NCI-H82 treated with DMSO at 0.1 percent for 48 hours (cell line): ENCODE data around the gene TNNC2.

ENCODE experiments used
- DNase-seq: peaks from one replicate; lab custom pipeline; 2025; ENCODE audit not compliant: unreplicated experiment; lab: John Stamatoyannopoulos, UW

Gene TNNC2

GRCh38 chr20:45848969-45849582 is 22.0 kb upstream of the TNNC2 start:
- no peak for DNase-seq

DNA sequence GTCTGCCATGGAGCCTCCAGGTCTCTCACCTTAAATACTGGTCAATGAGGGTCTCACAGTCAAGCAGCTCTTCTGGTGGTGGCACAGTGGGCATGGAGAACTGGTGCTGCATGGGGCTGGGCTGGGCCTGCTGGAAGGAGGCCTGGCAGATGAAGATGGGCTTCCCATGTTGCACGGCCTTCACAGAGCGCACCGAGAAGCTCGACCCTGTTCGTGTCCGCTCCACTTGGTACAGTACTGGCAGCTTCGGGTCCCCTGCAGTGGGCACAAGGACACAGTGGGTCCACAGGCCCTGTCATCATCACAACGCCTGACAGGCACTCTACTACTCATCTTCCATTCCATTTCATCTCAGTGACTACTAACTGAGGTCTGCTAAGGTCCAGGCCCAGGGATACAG is 21.3 kb upstream of the TNNC2 start:
- DNase-seq: no peak

DNA sequence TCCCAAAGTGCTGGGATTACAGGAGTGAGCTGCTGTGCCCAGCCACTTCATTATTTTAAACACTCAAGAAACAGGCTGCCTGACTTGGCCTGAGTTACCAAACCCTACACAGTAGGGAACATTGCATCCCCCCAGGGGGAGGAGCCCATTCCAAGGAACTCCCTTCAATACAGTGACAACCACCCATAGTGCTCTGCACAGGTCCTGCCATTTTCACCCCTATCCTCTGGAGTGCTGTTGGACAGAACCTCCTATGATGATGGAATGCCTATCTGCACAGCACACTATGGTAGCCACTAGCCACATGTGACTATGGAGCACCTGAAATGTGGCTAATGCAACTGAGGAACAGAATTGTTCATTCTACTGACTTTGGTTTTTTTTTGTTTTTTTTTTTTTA is 18.3 kb upstream of the TNNC2 start:
- no peak for DNase-seq

GRCh38 chr20:45843506-45843905 is 16.4 kb upstream of the TNNC2 start:
- no peak for DNase-seq

GRCh38 chr20:45842169-45842812 is 15.2 kb upstream of the TNNC2 start:
- DNase-seq: no peak

- DNase-seq: no peak
Measured at GRCh38 chr20:45841407-45842129, 14.5 kb upstream of the TNNC2 start.

DNA sequence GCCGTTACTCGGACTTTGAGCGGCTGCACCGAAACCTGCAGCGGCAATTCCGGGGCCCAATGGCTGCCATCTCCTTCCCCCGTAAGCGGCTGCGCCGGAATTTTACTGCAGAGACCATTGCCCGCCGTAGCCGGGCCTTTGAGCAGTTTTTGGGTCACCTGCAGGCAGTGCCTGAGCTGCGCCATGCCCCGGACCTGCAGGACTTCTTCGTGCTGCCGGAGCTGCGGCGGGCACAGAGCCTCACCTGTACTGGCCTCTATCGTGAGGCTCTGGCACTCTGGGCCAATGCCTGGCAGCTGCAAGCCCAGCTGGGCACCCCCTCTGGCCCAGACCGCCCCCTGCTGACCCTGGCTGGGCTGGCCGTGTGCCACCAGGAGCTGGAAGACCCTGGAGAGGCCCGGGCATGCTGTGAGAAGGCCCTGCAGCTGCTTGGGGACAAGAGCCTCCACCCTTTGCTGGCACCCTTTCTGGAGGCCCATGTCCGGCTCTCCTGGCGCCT is 13.6 kb upstream of the TNNC2 start:
- DNase-seq: no peak

DNA sequence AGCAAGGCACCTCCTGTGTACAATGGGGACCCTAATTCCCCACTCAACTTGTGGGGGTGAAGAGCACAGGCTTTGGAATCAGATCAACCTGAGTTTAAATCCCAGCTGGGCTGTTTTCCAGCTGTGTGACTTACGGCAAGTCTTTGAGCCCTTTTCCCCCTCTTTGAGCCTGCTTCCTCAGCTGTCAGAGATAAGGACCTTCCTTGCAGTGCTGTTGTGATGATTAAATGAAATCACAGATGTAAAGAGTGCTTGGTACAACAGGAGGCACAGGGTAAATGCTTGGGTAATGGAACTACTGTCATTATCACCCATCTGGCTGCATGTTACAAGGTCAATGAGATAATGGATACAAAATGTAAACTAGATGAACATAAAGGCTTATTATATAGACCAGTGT is 9.7 kb upstream of the TNNC2 start:
- DNase-seq: peak; percentile 27

- no peak for DNase-seq
Measured at GRCh38 chr20:45835825-45836224, 8.7 kb upstream of the TNNC2 start.

DNA sequence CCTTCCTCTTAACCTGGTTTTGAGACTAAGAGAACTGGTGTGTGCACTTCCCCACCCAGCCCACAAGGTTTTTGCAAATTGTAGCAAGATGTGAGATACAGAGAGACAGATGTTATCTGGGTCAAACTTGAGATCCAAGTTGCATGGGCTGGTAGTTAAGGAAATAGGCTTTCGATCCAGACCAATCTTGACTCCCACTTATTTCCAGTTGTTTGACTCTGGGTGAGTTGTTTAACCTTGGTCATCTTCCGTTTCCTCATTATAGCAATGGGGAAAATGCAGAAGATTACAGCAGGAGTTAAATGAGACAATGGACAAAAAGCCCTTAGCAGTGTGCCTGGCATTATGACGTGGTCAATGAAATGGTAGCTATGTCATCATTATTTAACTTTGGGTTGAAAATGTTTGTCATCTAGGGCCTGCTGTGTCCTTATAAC is 8.2 kb upstream of the TNNC2 start:
- no peak for DNase-seq

GRCh38 chr20:45834797-45835161 is 7.7 kb upstream of the TNNC2 start:
- DNase-seq: no peak

GRCh38 chr20:45833883-45834796 is 7.0 kb upstream of the TNNC2 start:
- no peak for DNase-seq

- DNase-seq: no peak
Measured at GRCh38 chr20:45833030-45833882, 6.1 kb upstream of the TNNC2 start, which contains the start of gene SNX21. SNX21 (plus strand) TSS chr20:45833799; CDS start chr20:45833920, 121 bp downstream.

GRCh38 chr20:45832619-45833018 is 5.5 kb upstream of the TNNC2 start:
- DNase-seq: no peak

DNA sequence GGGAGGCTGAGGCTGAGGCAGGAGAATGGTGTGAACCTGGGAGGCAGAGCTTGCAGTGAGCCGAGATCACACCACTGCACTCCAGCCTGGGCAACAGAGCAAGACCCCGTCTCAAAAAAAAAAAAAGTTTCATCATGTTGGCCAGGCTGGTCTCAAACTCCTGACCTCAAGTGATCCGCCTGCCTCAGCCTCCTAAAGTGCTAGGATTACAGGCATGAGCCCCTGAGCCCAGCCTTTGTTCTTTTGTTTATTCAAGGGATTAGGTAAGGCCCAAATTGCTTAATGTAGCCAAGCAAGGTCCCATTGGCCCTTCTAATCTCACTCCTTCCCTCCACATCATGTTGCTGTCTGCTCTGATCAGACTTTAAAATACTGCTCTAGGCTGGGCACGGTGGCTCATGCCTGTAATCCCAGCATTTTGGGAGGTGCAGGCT is 2.6 kb upstream of the TNNC2 start:
- DNase-seq: peak; percentile 89

DNA sequence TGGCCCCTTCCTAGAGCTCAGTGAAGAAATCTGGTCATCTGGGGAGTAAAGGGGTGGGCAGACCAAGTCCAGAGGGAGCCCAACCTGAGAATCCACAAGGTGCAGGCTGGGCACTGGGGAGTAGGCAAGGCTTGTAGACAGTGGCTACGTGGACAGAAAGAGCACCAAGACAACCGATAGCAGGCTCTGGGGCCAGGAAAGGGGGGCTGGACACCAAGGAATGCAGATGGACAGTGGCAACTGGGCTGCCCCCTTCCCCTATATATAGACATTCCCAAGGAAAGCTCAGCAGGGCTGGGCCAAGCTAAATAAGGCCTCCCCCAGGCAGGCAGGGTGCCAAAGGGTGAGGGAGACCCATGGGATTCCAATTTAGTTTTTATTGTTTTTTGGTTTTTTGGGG is 1.5 kb upstream of the TNNC2 start:
- DNase-seq: no peak

DNA sequence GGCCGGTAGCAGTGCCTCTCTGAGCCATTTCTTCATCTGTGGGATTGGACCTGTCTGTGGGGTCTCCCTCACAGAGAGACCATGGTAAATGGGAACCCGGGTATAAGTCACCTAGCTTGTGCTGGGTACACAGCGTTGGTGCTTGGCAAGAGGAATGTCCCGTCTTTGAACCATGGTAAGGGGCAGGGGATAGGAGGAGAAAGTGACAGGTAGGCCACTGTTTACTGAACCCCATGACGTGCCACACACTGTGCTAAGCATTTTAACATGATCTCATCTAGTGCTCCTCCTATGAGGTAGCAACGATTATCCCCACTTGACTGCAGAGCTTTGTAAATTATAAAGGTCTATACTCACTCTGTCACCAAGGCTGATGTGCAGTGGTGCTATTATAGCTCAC is 600 bp upstream of the TNNC2 start:
- DNase-seq: no peak

- peak; percentile 96 for DNase-seq
Measured at GRCh38 chr20:45826381-45827019, 612 bp downstream of the TNNC2 start.

DNA sequence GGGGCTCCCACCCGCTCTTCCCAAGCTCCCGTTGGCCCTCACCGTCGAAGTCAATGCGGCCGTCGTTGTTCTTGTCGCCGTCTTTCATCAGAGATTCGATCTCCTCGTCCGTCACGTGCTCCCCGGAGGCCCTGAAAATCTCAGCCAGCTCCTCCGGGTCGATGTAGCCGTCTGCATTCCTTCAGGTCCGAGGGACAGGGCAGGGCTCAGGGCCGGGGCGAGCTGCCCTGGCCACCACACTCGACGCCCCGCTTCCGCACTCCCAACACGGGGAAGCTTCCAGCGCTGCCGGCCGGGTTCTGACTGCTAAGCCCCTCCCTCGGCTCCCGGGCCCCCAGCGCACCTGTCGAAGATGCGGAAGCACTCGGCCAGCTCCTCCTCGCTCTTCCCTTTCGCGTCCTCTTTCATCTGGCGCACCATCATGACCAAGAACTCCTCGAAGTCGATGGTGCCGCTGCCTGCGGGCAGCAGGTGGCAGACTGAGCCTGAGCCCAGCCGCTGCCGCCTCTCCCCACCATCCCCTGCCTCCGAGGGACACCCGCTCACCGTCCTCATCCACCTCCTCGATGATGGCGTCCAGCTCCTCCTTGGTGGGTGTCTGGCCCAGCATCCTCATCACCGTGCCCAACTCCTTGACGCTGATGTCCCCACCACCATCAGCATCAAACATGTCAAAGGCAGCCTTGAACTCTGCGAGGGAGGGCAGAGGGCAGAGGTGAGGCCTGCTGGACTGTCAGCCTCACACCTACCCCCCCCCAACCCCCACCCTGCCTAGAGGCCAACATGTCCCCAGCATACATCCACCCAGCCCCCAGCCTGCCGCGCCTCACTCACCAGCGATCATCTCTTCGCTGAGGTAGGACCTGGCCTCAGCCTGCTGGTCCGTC is 2.9 kb downstream of the TNNC2 start:
- no peak for DNase-seq
